ENCODE results near the gene EZR.

The EZR gene

DNA sequence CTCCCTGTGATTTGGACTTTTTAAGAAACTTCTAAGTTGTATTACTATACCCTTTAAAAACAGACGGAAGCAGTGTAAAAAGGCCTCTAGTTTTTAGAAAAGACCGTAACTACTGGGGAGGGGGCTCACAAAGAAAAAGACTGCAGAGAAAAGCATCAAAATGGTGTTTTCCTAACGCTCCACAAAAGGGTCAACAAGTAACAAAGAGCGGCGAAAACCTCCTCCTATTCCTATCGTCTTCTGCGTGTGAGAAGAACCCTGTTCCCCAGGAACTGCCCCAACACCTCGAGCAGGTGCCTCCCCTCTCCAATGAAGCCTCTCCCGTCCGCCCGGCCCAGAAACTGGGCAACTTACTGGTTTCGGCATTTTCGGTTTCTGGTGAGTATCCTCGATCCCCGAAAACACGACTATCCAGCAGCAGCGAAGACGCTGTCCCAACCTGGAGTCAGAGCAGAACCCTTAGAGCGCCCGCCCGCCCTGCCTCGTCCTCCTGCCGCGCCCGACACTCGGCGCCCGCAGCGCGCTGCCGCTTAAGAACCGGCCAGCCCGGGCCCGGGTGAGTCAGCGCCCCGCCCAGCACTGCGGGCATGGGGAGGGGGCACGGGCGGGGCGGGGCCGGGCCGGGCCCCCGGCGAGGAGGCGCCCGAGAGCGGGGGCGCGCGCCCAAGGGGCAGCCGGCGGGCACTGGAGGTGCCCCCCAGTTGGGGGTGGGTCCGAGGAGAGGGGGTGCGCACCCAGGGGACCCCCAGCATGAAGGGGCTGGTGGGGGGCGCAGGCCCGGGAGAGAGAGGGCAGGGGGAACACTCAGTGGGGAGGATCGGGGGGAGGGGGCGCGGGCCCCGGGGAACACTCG, 1.2 kb downstream of the EZR start:
- DNase-seq (ENCODE audit: low spot score), result peak; percentile 49

DNA sequence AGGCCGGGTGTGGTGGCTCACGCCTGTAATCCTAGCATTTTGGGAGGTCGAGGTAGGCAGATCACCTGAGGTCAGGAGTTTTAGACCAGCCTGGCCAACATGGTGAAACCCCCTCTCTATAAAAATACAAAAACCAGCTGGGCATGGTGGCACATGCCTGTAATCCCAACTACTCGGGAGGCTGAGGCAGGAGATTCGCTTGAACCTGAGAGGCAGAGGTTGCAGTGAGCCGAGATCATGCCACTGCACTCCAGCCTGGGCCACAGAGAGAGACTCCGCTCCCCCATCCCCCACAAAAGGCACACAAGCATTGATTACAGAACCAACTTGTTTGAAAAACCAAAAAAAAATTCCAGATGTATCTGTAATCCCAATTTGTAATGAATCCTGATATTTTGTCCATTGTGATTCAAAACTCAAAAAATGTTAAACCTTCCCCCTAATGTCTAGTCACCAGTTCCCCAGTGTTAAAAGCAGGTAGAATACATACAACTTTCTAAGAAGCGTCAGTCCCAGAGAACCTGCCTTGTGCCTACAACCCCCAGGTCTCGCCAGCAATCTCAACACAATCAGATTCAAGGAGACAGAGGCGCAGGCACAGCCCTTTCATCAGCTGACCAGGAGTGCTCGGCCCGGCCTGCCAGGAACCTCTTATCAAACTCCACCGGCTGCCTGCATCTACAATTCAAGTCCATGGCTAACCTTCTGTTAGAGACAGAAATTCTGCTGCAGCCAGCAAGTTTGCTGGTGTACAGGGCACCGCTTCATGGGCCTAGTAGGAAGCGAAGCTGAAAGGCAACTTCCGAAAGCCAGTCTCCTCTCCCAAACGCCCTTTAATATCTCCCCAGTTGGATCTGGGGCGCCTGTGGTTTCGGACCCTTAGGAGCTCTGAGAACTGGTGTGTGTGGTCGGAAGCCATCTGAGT, 2.1 kb downstream of the EZR start:
- DNase-seq (ENCODE audit: low spot score), result peak; percentile 14

- no peak for DNase-seq (ENCODE audit: low spot score)
Measured at GRCh38 chr6:158816329-158816728, 2.8 kb downstream of the EZR start.

GRCh38 chr6:158815907-158816306, 3.3 kb downstream of the EZR start:
- no peak for DNase-seq (ENCODE audit: low spot score)

GRCh38 chr6:158815379-158815724, 3.8 kb downstream of the EZR start:
- no peak for DNase-seq (ENCODE audit: low spot score)

DNA sequence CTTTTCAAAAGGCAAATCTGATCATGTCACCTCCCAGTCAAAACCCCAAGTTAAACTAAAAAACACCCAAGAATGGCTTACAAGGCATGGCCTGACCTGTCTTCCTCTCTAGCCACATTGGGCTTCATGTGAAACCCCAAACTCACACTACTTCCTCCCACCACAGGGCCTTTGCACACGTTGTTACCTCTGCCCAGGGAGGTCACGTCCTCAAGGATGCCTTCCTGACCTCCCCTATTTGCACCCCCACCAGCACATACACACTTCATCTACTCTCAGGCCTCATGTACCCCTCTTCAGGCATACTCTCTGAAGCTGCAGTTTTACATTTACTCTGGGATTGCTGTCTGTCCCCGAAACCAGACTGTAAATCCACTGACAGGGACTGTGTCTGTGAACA, 6.1 kb downstream of the EZR start:
- no peak for DNase-seq (ENCODE audit: low spot score)

- no peak for DNase-seq (ENCODE audit: low spot score)
Measured at GRCh38 chr6:158812611-158813010, 6.6 kb downstream of the EZR start.

DNA sequence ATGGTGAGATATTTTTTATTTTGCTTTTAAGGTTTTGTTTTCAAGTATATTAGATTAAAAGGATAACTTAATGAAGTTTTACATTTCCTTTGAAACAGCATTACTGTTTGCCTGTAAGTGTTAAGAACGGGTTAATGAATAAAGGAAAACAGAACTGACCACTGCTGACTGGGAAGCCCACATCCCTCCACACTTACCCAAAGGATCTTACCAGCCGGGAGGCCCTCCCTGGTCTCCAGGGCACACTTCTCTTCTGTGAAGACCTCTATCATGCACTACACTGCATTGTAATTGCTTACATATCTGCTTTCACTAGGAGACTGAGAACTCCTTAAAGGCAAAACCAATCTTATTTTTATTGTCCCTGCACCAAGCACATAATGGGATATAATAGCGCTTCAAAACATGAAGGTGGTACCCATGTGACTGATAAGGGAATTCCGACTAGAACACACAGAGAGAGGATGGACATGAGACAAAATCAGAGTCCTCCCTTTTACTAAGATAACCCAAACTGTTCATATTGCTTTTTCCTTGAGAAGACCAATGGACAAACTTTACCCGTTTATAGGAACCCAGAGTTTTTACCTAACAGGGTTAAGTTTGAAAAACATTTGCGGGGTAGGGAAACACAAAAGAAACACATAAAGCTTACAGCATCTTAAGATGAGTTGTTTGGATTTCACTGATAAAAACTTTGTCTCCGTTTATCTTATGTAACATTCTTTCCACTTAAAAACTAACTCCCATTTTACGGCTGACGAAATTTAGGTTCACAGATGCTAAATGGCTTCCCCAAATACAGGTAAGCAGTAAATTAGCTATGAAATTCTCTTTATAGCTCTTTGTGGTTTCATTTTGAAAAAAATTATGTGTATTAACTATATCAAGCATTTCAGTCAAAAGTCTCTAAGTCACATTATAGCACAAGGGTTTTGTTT, 8.7 kb downstream of the EZR start:
- no peak for DNase-seq (ENCODE audit: low spot score)

DNA sequence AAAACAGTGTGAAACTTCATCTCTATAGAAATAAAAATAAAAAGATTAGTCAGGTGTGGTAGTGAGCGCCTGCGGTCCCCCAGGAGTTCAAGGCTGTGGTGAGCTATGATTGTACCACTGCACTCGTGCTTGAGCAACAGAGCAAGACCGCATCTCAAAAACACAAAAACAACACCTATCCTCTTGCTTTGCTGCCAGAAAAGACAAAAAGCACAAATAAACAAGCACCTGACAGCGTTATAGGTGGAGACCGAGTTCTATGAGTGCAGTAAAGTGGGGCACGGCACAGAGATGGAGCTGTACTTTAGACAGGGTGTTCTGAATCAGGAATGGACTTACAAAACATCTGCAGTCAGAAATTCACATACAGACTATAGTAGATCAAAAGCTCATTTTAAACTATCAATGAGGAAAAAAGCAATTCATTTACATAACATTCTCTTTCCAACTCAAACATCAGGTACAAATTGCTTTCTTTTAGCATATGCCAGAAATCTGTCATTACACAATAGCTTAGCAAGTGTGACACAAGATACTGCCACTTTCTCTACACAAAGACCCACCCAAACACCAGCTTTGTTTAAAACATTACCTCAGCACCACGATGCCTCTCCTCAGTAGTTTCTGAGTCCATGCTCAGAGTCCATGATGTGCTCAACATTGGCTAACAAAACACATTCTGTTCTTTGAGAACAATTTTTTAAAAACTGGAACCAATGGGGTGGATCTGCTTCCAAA, 10.1 kb downstream of the EZR start:
- no peak for DNase-seq (ENCODE audit: low spot score)

GRCh38 chr6:158808442-158808833, 10.7 kb downstream of the EZR start:
- DNase-seq (ENCODE audit: low spot score), result no peak

GRCh38 chr6:158807515-158808441, 11.4 kb downstream of the EZR start:
- no peak for DNase-seq (ENCODE audit: low spot score)

- no peak for DNase-seq (ENCODE audit: low spot score)
Measured at GRCh38 chr6:158805698-158806377, 13.3 kb downstream of the EZR start.

- no peak for DNase-seq (ENCODE audit: low spot score)
Measured at GRCh38 chr6:158804207-158804606, 15.0 kb downstream of the EZR start.

- DNase-seq (ENCODE audit: low spot score), result no peak
Measured at GRCh38 chr6:158803733-158804143, 15.4 kb downstream of the EZR start.

- DNase-seq (ENCODE audit: low spot score), result no peak
Measured at GRCh38 chr6:158801655-158802294, 17.4 kb downstream of the EZR start.

- DNase-seq (ENCODE audit: low spot score), result no peak
Measured at GRCh38 chr6:158799051-158799792, 19.9 kb downstream of the EZR start.

DNA sequence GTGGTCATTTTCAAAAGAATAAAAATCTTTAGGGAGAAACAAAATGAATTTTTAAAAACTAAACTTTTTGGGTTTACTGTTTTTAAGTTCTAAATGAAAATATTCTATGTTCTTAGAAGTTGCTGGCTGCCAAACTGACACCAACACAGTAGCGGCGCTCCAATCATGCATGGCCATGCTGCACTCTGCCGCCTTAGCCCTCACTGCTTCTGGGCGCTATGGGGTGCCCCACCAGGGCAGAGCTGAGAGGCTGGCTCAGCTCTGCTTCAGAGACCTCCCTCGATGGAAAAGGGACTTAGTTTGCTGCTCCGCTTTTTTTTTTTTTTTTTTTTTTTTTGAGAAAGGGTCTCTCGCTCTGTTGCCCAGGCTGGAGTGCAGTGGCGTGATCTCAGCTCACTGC, 20.9 kb downstream of the EZR start:
- DNase-seq (ENCODE audit: low spot score), result no peak
